Stomach (tissue), 9 donors: Measurements from ENCODE around the gene FOXL2. TPM values are rescaled to one million over a fixed set of nuclear protein-coding genes. Genes with fewer than 3 reads are reported as not detected.

ENCODE experiments used
- DNase-seq, 2 donors: peaks; one replicate each; pipeline versions ENCODE4 v3.0.0 to v3.0.0-alpha.2; 2013 to 2019
- H3K27ac ChIP-seq, 5 donors: fragments of 200-600 bp in 4 of 5; sonication (generic) in 4 of 5; one replicate each; pipeline ENCODE4 v1.5.1; 2013 to 2019; ENCODE audit warnings: mild to moderate bottlenecking in 1 of 5, moderate library complexity in 1 of 5
- H3K27me3 ChIP-seq, 3 donors: fragments of 200-600 bp; sonication (generic); one replicate each; pipeline ENCODE4 v1.5.1; 2017 to 2019; ENCODE audit warnings: mixed run types in 1 of 3
- H3K36me3 ChIP-seq, 4 donors: fragments of 200-600 bp; sonication (generic); 1 replicate in 3 of 4; 2 replicates in 1 of 4; pipeline ENCODE4 v1.5.1; 2016 to 2019
- H3K4me1 ChIP-seq, 4 donors: fragments of 200-600 bp; sonication (generic); one replicate each; pipeline ENCODE4 v1.5.1; 2016 to 2019
- H3K4me3 ChIP-seq, 4 donors: fragments of 200-600 bp; sonication (generic) in 3 of 4; one replicate each; pipeline ENCODE4 v1.5.1; 2016 to 2019; ENCODE audit warnings: mild to moderate bottlenecking in 1 of 4
- H3K9me3 ChIP-seq, 4 donors: fragments of 200-600 bp; sonication (generic); one replicate each; pipeline ENCODE4 v1.5.1; 2016 to 2019
- EP300 ChIP-seq: sonication (generic); formaldehyde crosslinking; IDR thresholded peaks from one replicate; pipeline ENCODE4 v1.6.1; 2017; ENCODE audit warnings: antibody characterized with exemption
- POLR2A ChIP-seq, 4 donors: fragments of 450-650 bp; IDR thresholded peaks; one replicate each; pipeline ENCODE4 v1.6.1; 2016; ENCODE audit warnings: antibody characterized with exemption in 4 of 4, control low read depth in 2 of 4, mild to moderate bottlenecking in 1 of 4, moderate library complexity in 1 of 4
- POLR2AphosphoS5 ChIP-seq, 3 donors: sonication (generic); formaldehyde crosslinking; IDR thresholded peaks; one replicate each; pipeline ENCODE4 v1.6.1; 2016; ENCODE audit warnings: antibody characterized with exemption in 3 of 3
- WGBS, 5 donors: extraction: QIAGEN DNeasy Blood & Tissue Kit in 3 of 5; methylation state at CpG; one replicate each; pipeline versions ENCODE4 v1.1.5 to v1.1.7; 2013 to 2018; 5-methylcytosine and 5-hydroxymethylcytosine counted together
- intact Hi-C: fragments of 100-400 bp; cut with DNase I; formaldehyde crosslinking; loops from one replicate; pipeline ENCODE4 v1.15.1; 2023; ENCODE audit warnings: low total_unique reads
- polyA plus RNA-seq, 3 donors: library from polyadenylated mRNA; stranded (reverse); fragments of 200-250 nt; gene quantifications; one replicate each; pipeline ENCODE4 v1.2.3, GENCODE V29; 2013
- total RNA-seq, 5 donors: library from RNA; depleted of rRNA; stranded (reverse); fragments of >200 nt; gene quantifications; one replicate each; pipeline versions ENCODE4 v1.1.0 to v1.2.3, GENCODE V29; 2014 to 2016
- TF ChIP-seq, protein P1 (sequence below), 7 experiments: fragments of 450-650 bp in 4 of 7; fragments of 200-600 bp in 3 of 7; sonication (generic) in 3 of 7; IDR thresholded peaks; one replicate each; pipeline ENCODE4 v1.5.1; 2016 to 2019; ENCODE audit warnings: antibody characterized with exemption in 7 of 7, control low read depth in 2 of 7, mild to moderate bottlenecking in 1 of 7
- donor health status: healthy with polysubstance abuse.
- donor health status: Bipolar disorder and iron deficiency.
- donor health status: healthy.

FOXL2 gene
- total and polyA plus RNA-seq, 8 donors = not detected

- Histone ChIP-seq H3K27ac (no peak overlapping the region), H3K36me3 (no peaks in the 10 kb centered on the region), H3K27me3 (no peaks in the 10 kb centered on the region), H3K4me1 (no peaks in the 10 kb centered on the region), H3K9me3 (no peaks in the 10 kb centered on the region), H3K4me3 (no peak overlapping the region)
- 49 to 73% (median 58%) methylated on average over 3 of the region's 3 CpGs for WGBS, 5 donors
- intact Hi-C loops = no loop called here
- TF ChIP-seq, protein P1, sequence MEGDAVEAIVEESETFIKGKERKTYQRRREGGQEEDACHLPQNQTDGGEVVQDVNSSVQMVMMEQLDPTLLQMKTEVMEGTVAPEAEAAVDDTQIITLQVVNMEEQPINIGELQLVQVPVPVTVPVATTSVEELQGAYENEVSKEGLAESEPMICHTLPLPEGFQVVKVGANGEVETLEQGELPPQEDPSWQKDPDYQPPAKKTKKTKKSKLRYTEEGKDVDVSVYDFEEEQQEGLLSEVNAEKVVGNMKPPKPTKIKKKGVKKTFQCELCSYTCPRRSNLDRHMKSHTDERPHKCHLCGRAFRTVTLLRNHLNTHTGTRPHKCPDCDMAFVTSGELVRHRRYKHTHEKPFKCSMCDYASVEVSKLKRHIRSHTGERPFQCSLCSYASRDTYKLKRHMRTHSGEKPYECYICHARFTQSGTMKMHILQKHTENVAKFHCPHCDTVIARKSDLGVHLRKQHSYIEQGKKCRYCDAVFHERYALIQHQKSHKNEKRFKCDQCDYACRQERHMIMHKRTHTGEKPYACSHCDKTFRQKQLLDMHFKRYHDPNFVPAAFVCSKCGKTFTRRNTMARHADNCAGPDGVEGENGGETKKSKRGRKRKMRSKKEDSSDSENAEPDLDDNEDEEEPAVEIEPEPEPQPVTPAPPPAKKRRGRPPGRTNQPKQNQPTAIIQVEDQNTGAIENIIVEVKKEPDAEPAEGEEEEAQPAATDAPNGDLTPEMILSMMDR (IDR thresholded peaks at IDR 0.05) = no peak
- TF ChIP-seq EP300 = no peak
- TF ChIP-seq POLR2A (IDR thresholded peaks at IDR 0.05) = no peak
- TF ChIP-seq POLR2AphosphoS5 (IDR thresholded peaks at IDR 0.05) = no peak
- no peak for DNase-seq
These were observed 37.9 kb upstream of the FOXL2 start for GRCh38 chr3:138984816-138985215.

DNA sequence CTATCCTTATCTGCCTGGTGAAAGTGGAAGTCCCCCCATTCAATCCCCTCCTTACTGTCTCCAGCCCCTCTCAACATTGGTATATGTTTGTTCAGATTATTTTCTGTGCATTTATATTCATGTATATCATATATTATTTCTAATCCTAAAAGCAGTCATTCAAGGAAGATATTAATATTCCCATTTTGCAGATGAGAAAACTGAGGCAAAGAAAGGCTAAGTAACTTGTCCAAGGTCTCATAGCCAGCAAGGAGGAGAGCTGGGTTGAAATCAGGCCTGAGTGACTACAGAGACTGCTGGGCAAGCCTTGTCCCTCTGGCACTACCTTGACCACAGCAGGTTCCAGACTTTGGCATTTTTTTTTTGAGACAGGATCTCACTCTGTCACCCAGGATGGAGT, 29.1 kb upstream of the FOXL2 start:
- no peak overlapping the region for H3K4me3 ChIP-seq
- H3K27ac ChIP-seq = no peak overlapping the region
- intact Hi-C loops = no loop called here
- H3K36me3 ChIP-seq = no peaks in the 10 kb centered on the region
- H3K4me1 ChIP-seq = peaks cover 0 to 6% (median 0%) of the 10 kb centered on the region in 4 donors
- H3K27me3 ChIP-seq = peaks cover 0 to 11% (median 3%) of the 10 kb centered on the region in 3 donors
- no peaks in the 10 kb centered on the region for H3K9me3 ChIP-seq
- TF ChIP-seq, protein P1 (IDR thresholded peaks at IDR 0.05) = no peak
- TF ChIP-seq POLR2AphosphoS5 (IDR thresholded peaks at IDR 0.05) (no peak), POLR2A (IDR thresholded peaks at IDR 0.05) (no peak), EP300 (no peak)
- no peak for DNase-seq

DNA sequence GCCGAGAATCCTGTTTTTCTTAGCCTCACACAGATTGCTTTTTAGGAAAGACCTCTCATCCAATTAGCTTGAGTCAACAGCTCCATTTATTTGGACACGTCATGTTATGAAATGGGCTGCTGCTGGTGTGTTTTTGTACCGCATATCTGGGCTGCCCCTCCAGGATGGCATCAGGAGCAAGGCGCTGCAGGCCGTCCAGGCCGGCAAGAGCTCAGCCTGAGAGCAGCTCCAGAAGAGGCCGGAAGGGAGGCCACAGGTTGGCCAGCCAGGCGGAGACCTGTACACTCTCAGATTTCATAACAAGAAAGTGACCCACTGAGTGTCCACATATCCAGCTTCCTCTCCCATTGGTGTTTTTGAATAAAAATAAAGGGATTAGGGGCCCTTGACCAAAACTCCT, 28.4 kb upstream of the FOXL2 start:
- TF ChIP-seq POLR2A (IDR thresholded peaks at IDR 0.05) (no peak), EP300 (no peak), POLR2AphosphoS5 (IDR thresholded peaks at IDR 0.05) (no peak)
- TF ChIP-seq, protein P1 (IDR thresholded peaks at IDR 0.05) = no peak
- peaks cover 0 to 6% (median 0%) of the 10 kb centered on the region in 4 donors for H3K4me1 ChIP-seq
- no peak overlapping the region for H3K4me3 ChIP-seq
- peaks cover 0 to 18% (median 5%) of the 10 kb centered on the region in 3 donors for H3K27me3 ChIP-seq
- H3K36me3 ChIP-seq = no peaks in the 10 kb centered on the region
- intact Hi-C loops = no loop called here
- H3K27ac ChIP-seq = no peak overlapping the region
- 86 to 93% (median 91%) methylated on average over 8 of the region's 8 CpGs for WGBS, 5 donors
- no peaks in the 10 kb centered on the region for H3K9me3 ChIP-seq
- no peak for DNase-seq

DNA sequence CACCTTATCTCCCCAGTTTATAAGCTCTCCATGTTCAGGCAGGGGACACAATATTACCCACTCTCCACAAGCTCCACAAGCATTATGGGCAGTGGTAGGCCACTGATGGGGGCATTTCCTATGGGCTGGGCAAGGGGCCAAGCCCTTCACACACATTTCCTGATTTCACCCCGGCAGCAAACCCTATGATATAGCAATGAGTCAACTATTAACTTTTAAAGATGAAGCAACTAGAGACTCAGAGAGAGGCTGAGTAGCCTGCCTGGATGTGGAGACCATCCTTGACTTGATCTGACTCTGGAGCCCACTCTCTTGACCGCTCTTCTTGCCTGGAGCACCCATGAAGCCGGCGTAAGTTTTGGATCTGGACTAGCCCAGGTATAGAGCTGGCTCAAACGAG, 27.5 kb upstream of the FOXL2 start:
- no peak for TF ChIP-seq POLR2A (IDR thresholded peaks at IDR 0.05)
- 73 to 81% (median 77%) methylated on average over 5 of the region's 5 CpGs for WGBS, 5 donors

DNA sequence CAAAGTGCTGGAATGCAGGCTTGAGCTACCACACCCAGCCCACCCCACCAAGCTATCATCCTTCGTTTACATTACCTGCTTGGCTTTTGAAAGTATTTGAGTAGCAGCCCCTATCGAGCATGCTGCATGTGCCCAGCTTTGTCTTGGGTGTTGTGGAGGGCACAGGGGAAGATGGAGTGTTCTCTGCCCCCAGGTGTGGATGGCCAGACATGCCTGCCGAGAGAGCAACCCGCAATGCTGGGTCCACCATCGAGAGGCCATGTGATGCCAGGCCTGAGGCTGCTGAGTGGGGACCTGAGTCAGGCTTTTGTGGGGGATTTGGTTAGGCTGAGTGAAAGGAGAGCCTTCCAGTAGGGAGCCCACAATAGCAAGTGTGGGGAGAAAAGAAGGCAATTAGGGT, 26.0 kb upstream of the FOXL2 start:
- H3K4me1 ChIP-seq = no peaks in the 10 kb centered on the region
- H3K36me3 ChIP-seq = no peaks in the 10 kb centered on the region
- no peak overlapping the region for H3K27ac ChIP-seq
- H3K4me3 ChIP-seq = no peak overlapping the region
- TF ChIP-seq, protein P1 (IDR thresholded peaks at IDR 0.05) = no peak
- TF ChIP-seq POLR2A (IDR thresholded peaks at IDR 0.05) = no peak
- no peak for TF ChIP-seq EP300
- no peak for TF ChIP-seq POLR2AphosphoS5 (IDR thresholded peaks at IDR 0.05)
- intact Hi-C loops = no loop called here
- peaks cover 0 to 22% (median 5%) of the 10 kb centered on the region in 3 donors for H3K27me3 ChIP-seq
- DNase-seq = no peak
- WGBS, 5 donors = 73 to 77% (median 76%) methylated on average over 5 of the region's 5 CpGs
- H3K9me3 ChIP-seq = no peaks in the 10 kb centered on the region

More for the DNA sequence above, 27.5 kb upstream of the FOXL2 start:
- Histone ChIP-seq H3K9me3 (no peaks in the 10 kb centered on the region), H3K27me3 (peaks cover 0 to 18% (median 5%) of the 10 kb centered on the region in 3 donors), H3K4me1 (peaks cover 0 to 3% (median 0%) of the 10 kb centered on the region in 4 donors), H3K27ac (no peak overlapping the region), H3K4me3 (no peak overlapping the region), H3K36me3 (no peaks in the 10 kb centered on the region)
- no peak for DNase-seq
- intact Hi-C loops = no loop called here
